SU-DHL-6 (cell line): Measurements from ENCODE around the gene ITPR2.

Experiments used
- EZH2phosphoT487 ChIP-seq: fragments of 200-600 bp; sonication (generic), shearing (Covaris generic); conservative IDR thresholded peaks from 2 replicates; pipeline ENCODE4 v1.6.1; 2018; ENCODE audit warnings: mild to moderate bottlenecking, antibody characterized with exemption, low read length, moderate library complexity, mixed read lengths
- TF ChIP-seq, protein P1 (sequence below): fragments of 200-600 bp; sonication (generic); IDR thresholded peaks from one replicate; pipeline ENCODE4 v1.5.1; 2017; ENCODE audit warnings: antibody characterized with exemption, mild to moderate bottlenecking, low read length, moderate library complexity; ENCODE audit not compliant: insufficient read depth, poor library complexity, severe bottlenecking

DNA sequence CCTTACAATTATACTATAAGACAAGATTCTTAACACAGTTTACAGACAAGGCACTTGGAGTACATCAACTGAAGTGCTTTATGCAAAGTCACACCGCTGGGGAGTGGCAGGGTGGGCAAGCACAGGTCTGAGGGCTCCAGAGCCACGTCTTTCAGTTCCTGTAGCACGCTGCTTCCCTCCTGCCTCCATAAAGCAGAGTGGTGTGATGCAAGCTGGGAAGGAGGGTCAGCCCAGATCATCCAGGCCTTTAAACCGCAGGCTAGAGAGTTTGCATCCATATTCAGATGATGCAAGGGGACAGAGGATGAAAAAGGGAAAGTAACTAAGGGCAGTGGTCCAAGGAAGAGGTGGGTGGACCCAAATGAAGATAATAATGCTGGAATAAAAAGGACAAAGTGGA, 132.6 kb downstream of the ITPR2 start:
- TF ChIP-seq EZH2phosphoT487 = no peak
- TF ChIP-seq, protein P1, sequence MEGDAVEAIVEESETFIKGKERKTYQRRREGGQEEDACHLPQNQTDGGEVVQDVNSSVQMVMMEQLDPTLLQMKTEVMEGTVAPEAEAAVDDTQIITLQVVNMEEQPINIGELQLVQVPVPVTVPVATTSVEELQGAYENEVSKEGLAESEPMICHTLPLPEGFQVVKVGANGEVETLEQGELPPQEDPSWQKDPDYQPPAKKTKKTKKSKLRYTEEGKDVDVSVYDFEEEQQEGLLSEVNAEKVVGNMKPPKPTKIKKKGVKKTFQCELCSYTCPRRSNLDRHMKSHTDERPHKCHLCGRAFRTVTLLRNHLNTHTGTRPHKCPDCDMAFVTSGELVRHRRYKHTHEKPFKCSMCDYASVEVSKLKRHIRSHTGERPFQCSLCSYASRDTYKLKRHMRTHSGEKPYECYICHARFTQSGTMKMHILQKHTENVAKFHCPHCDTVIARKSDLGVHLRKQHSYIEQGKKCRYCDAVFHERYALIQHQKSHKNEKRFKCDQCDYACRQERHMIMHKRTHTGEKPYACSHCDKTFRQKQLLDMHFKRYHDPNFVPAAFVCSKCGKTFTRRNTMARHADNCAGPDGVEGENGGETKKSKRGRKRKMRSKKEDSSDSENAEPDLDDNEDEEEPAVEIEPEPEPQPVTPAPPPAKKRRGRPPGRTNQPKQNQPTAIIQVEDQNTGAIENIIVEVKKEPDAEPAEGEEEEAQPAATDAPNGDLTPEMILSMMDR = no peak
